DND-41 (cell line): Measurements from ENCODE around the gene SIDT2.

ENCODE experiments used
- ATAC-seq: fragments of 200-7000 bp; cut with Tn5 transposase; 3 replicates; pipeline ENCODE4 v1.9.1; 2021; ENCODE audit warnings: low read depth; ENCODE audit not compliant: insufficient read depth
- DNase-seq: peaks from one replicate; pipeline ENCODE4 v3.0.0-alpha.2; 2020
- H2AFZ ChIP-seq: 2 replicates; pipeline ENCODE4 v1.6.0; 2012; ENCODE audit warnings: low read depth, low read length
- H3K27ac ChIP-seq: 2 replicates; pipeline ENCODE4 v1.5.1; 2012; ENCODE audit warnings: low read length, inconsistent platforms
- H3K27me3 ChIP-seq: fragments of 200-600 bp; sonication (generic); 2 replicates; pipeline ENCODE4 v1.6.0; 2012; ENCODE audit warnings: low read length, mild to moderate bottlenecking, inconsistent platforms; ENCODE audit not compliant: insufficient read depth, poor library complexity
- H3K36me3 ChIP-seq: 2 replicates; pipeline ENCODE4 v1.5.1; 2012; ENCODE audit warnings: low read length, inconsistent platforms; ENCODE audit not compliant: insufficient read depth
- H3K4me1 ChIP-seq: 2 replicates; pipeline ENCODE4 v1.5.1; 2012; ENCODE audit warnings: mild to moderate bottlenecking, low read length; ENCODE audit not compliant: insufficient read depth
- H3K4me2 ChIP-seq: 2 replicates; pipeline ENCODE4 v1.6.0; 2012; ENCODE audit warnings: mild to moderate bottlenecking, moderate library complexity, low read length, inconsistent platforms; ENCODE audit not compliant: insufficient read depth
- H3K4me3 ChIP-seq, 2 experiments: fragments of 200-600 bp in 1 of 2; shearing (Covaris generic) in 1 of 2; 2 replicates each; pipeline ENCODE4 v1.5.1; 2012 to 2016; ENCODE audit warnings: inconsistent platforms in 2 of 2, low read length in 2 of 2, mild to moderate bottlenecking in 2 of 2, low read depth in 1 of 2, moderate library complexity in 1 of 2
- H3K79me2 ChIP-seq: 2 replicates; pipeline ENCODE4 v1.6.0; 2012; ENCODE audit warnings: low read length, inconsistent platforms; ENCODE audit not compliant: insufficient read depth
- H3K9ac ChIP-seq: 2 replicates; pipeline ENCODE4 v1.6.0; 2012; ENCODE audit warnings: low read depth, mild to moderate bottlenecking, inconsistent platforms, low read length, moderate library complexity
- H3K9me3 ChIP-seq: 2 replicates; pipeline ENCODE4 v1.5.1; 2012; ENCODE audit warnings: low read length, moderate library complexity, mild to moderate bottlenecking, inconsistent platforms; ENCODE audit not compliant: insufficient read depth, severe bottlenecking
- H4K20me1 ChIP-seq: 2 replicates; pipeline ENCODE4 v1.6.0; 2012; ENCODE audit warnings: low read length; ENCODE audit not compliant: insufficient read depth
- CTCF ChIP-seq: IDR thresholded peaks from 2 replicates; pipeline ENCODE4 v1.5.1; 2012; ENCODE audit warnings: borderline replicate concordance, low read length, moderate library complexity, mild to moderate bottlenecking; ENCODE audit not compliant: poor library complexity, severe bottlenecking; ENCODE audit errors: extremely low read depth
- EZH2 ChIP-seq: IDR thresholded peaks from 3 replicates; pipeline ENCODE4 v1.6.1; 2012; ENCODE audit warnings: borderline replicate concordance, low read depth, mild to moderate bottlenecking, moderate library complexity, low read length, inconsistent platforms; ENCODE audit not compliant: severe bottlenecking

Gene SIDT2

GRCh38 chr11:117232911-117233409 lies 54.4 kb downstream of the SIDT2 start:
- H3K4me1 ChIP-seq: peaks cover 44% of the 10 kb centered on the region
- H3K4me3 ChIP-seq: peak overlapping the region; percentile 81 to 91; a peak in 3 of 4 replicates
- peaks cover 53% of the 10 kb centered on the region for H3K79me2 ChIP-seq
- ATAC-seq (peak; percentile 8), DNase-seq (no peak)
- H3K9me3 ChIP-seq: no peaks in the 10 kb centered on the region
- H3K4me2 ChIP-seq: peak overlapping the region; percentile 100
- H3K36me3 ChIP-seq: peaks cover 28% of the 10 kb centered on the region
- TF ChIP-seq CTCF (no peak), EZH2 (no peak)
- H2AFZ ChIP-seq: peak overlapping the region; percentile 82
- peaks cover 15% of the 10 kb centered on the region for H4K20me1 ChIP-seq
- peak overlapping the region; percentile 71 for H3K9ac ChIP-seq
- H3K27ac ChIP-seq: peak overlapping the region; percentile 74
- H3K27me3 ChIP-seq: no peaks in the 10 kb centered on the region

- H3K79me2 ChIP-seq: peaks cover 13% of the 10 kb centered on the region
- H2AFZ ChIP-seq: no peak overlapping the region
- H3K36me3 ChIP-seq: peaks cover 36% of the 10 kb centered on the region
Measured at GRCh38 chr11:117238221-117238620, 59.7 kb downstream of the SIDT2 start.

DNA sequence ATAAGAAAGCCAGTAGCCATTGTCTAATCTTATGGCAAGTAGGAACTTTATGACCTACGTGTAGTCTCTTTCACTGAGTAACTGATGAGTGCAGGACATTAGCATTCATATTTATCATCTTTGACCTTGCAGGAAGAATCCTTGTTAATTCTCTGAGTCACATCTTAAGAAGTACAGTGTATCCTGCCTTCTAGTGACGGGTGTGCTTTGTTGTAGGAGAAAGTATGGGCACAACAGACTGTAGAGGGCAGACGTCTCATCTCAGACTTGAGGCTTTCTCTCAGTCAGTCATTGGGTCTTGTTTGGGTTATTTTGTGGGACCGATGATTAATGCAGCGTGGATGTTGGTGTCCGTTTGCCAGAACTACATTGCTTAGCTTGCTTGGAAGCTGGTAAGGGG lies 60.8 kb downstream of the SIDT2 start:
- no peak overlapping the region for H3K27ac ChIP-seq
- ATAC-seq: no peak
- TF ChIP-seq CTCF (peak; percentile 5), EZH2 (no peak)
- no peak overlapping the region for H3K4me3 ChIP-seq
- no peak overlapping the region for H3K9ac ChIP-seq
- no peak overlapping the region for H3K4me2 ChIP-seq
- peaks cover 2% of the 10 kb centered on the region for H3K79me2 ChIP-seq
- H4K20me1 ChIP-seq: no peaks in the 10 kb centered on the region
- H3K27me3 ChIP-seq: no peaks in the 10 kb centered on the region
- no peak overlapping the region for H2AFZ ChIP-seq
- peaks cover 43% of the 10 kb centered on the region for H3K36me3 ChIP-seq
- peaks cover 2% of the 10 kb centered on the region for H3K4me1 ChIP-seq
- no peaks in the 10 kb centered on the region for H3K9me3 ChIP-seq
- no peak for DNase-seq

More at GRCh38 chr11:117238221-117238620, 59.7 kb downstream of the SIDT2 start:
- no peaks in the 10 kb centered on the region for H3K27me3 ChIP-seq
- H3K4me3 ChIP-seq: no peak overlapping the region
- no peaks in the 10 kb centered on the region for H4K20me1 ChIP-seq
- H3K27ac ChIP-seq: no peak overlapping the region
- no peak for TF ChIP-seq CTCF
- no peak for ATAC-seq
- H3K9me3 ChIP-seq: no peaks in the 10 kb centered on the region
- H3K9ac ChIP-seq: no peak overlapping the region
- no peak for DNase-seq
- no peak overlapping the region for H3K4me2 ChIP-seq
- H3K4me1 ChIP-seq: peaks cover 12% of the 10 kb centered on the region
